ENCODE results near the gene EPB41L4B. TPM values are rescaled to one million over a fixed set of nuclear protein-coding genes. Genes with fewer than 3 reads are reported as not detected.

The EPB41L4B gene
- total RNA-seq, 1 donor from 2014 or later = 0.41 TPM

GRCh38 chr9:109231593-109231992 is 89.3 kb downstream of the EPB41L4B start:
- H3K27ac Mint-ChIP-seq (ENCODE audit: unreplicated experiment) = no peak overlapping the region
- no peaks in the 10 kb centered on the region for H3K9me3 Mint-ChIP-seq (ENCODE audit: unreplicated experiment)
- H3K4me1 Mint-ChIP-seq (ENCODE audit: unreplicated experiment) = no peaks in the 10 kb centered on the region
- TF ChIP-seq, protein P1, sequence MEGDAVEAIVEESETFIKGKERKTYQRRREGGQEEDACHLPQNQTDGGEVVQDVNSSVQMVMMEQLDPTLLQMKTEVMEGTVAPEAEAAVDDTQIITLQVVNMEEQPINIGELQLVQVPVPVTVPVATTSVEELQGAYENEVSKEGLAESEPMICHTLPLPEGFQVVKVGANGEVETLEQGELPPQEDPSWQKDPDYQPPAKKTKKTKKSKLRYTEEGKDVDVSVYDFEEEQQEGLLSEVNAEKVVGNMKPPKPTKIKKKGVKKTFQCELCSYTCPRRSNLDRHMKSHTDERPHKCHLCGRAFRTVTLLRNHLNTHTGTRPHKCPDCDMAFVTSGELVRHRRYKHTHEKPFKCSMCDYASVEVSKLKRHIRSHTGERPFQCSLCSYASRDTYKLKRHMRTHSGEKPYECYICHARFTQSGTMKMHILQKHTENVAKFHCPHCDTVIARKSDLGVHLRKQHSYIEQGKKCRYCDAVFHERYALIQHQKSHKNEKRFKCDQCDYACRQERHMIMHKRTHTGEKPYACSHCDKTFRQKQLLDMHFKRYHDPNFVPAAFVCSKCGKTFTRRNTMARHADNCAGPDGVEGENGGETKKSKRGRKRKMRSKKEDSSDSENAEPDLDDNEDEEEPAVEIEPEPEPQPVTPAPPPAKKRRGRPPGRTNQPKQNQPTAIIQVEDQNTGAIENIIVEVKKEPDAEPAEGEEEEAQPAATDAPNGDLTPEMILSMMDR (IDR thresholded peaks at IDR 0.05; ENCODE audit: unreplicated experiment) = no peak
- no peak for DNase-seq (ENCODE audit: low spot score)
- H3K4me3 Mint-ChIP-seq (ENCODE audit: unreplicated experiment) = no peak overlapping the region
- H3K27me3 Mint-ChIP-seq (ENCODE audit: unreplicated experiment) = no peaks in the 10 kb centered on the region
- no peaks in the 10 kb centered on the region for H3K36me3 Mint-ChIP-seq (ENCODE audit: low read depth, unreplicated experiment)

- no peak overlapping the region for H3K27ac Mint-ChIP-seq (ENCODE audit: unreplicated experiment)
- no peak for DNase-seq (ENCODE audit: low spot score)
- no peaks in the 10 kb centered on the region for H3K9me3 Mint-ChIP-seq (ENCODE audit: unreplicated experiment)
- TF ChIP-seq, protein P1 (IDR thresholded peaks at IDR 0.05; ENCODE audit: unreplicated experiment) = no peak
- H3K4me3 Mint-ChIP-seq (ENCODE audit: unreplicated experiment) = no peak overlapping the region
- no peaks in the 10 kb centered on the region for H3K4me1 Mint-ChIP-seq (ENCODE audit: unreplicated experiment)
- H3K36me3 Mint-ChIP-seq (ENCODE audit: low read depth, unreplicated experiment) = no peaks in the 10 kb centered on the region
- H3K27me3 Mint-ChIP-seq (ENCODE audit: unreplicated experiment) = no peaks in the 10 kb centered on the region
These were observed 90.6 kb downstream of the EPB41L4B start for GRCh38 chr9:109230277-109230676.

- Mint-ChIP-seq H3K9me3 (ENCODE audit: unreplicated experiment) (no peaks in the 10 kb centered on the region), H3K27ac (ENCODE audit: unreplicated experiment) (no peak overlapping the region), H3K4me1 (ENCODE audit: unreplicated experiment) (no peaks in the 10 kb centered on the region), H3K27me3 (ENCODE audit: unreplicated experiment) (no peaks in the 10 kb centered on the region), H3K4me3 (ENCODE audit: unreplicated experiment) (no peak overlapping the region), H3K36me3 (ENCODE audit: low read depth, unreplicated experiment) (no peaks in the 10 kb centered on the region)
- DNase-seq (ENCODE audit: low spot score) = no peak
- TF ChIP-seq, protein P1 (IDR thresholded peaks at IDR 0.05; ENCODE audit: unreplicated experiment) = no peak
These were observed 91.2 kb downstream of the EPB41L4B start for GRCh38 chr9:109229682-109230081.

DNA sequence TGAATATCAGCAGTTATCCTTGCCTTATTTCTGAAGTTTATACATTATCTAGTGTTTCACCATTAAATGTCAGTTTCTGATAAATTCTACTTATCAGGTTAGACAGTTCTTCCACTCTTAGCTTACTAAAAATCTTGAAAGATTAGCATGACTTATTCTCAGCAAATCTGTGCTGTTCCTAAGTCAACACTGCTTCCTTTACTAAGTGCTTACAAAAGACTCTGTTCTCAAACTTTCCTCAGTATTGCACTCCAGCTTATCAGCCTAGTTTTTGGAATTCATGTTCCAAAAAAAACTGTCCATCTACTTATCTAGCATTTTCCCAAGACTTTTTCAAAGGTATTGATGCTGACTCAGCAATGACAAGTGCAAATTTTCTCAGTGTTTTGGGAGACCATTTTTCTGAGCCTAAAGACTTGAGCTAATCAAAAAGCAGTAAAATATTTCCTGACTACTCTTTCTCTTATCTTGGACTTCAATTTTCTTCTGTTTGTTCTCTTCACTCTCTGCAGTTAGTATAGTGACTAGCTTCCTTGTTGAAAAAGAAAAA is 92.7 kb downstream of the EPB41L4B start:
- Mint-ChIP-seq H3K36me3 (ENCODE audit: low read depth, unreplicated experiment) (no peaks in the 10 kb centered on the region), H3K4me3 (ENCODE audit: unreplicated experiment) (no peak overlapping the region), H3K4me1 (ENCODE audit: unreplicated experiment) (no peaks in the 10 kb centered on the region), H3K27ac (ENCODE audit: unreplicated experiment) (no peak overlapping the region), H3K27me3 (ENCODE audit: unreplicated experiment) (no peaks in the 10 kb centered on the region), H3K9me3 (ENCODE audit: unreplicated experiment) (no peaks in the 10 kb centered on the region)
- DNase-seq (ENCODE audit: low spot score) = no peak
- TF ChIP-seq, protein P1 (IDR thresholded peaks at IDR 0.05; ENCODE audit: unreplicated experiment) = no peak

DNA sequence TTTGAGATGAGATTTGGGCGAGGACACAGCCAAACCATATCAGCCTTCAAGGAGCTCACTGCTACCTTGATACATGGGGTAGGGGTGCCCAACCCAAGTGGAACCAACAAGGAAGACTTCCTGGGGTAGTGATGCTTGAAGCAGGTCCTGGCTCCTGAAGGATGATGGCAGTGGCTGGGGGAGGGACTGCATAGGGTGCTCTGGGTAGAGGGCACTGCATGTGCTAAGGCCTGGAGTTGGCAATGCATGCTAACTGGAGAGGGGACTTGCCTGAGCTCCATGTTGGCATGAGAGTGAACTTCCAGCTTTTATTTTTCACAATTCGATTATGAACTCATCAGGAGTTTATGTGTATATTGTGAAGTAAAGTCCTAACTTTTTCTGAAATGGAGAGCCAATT is 95.2 kb downstream of the EPB41L4B start:
- Mint-ChIP-seq H3K9me3 (ENCODE audit: unreplicated experiment) (no peaks in the 10 kb centered on the region), H3K27me3 (ENCODE audit: unreplicated experiment) (peaks cover 1% of the 10 kb centered on the region), H3K4me1 (ENCODE audit: unreplicated experiment) (no peaks in the 10 kb centered on the region), H3K36me3 (ENCODE audit: low read depth, unreplicated experiment) (no peaks in the 10 kb centered on the region), H3K27ac (ENCODE audit: unreplicated experiment) (no peak overlapping the region), H3K4me3 (ENCODE audit: unreplicated experiment) (no peak overlapping the region)
- no peak for DNase-seq (ENCODE audit: low spot score)
- TF ChIP-seq, protein P1 (IDR thresholded peaks at IDR 0.05; ENCODE audit: unreplicated experiment) = no peak
